Glomerular endothelial cell (primary cell): ENCODE measurements around the gene PRDX2. TPM values are rescaled to one million over a fixed set of nuclear protein-coding genes. Genes with fewer than 3 reads are reported as not detected.
"Not testable (repeated sequence)": the region's sequence is repeated elsewhere in the genome, so short reads cannot be mapped to it uniquely, and the experiment has no call there.

ENCODE experiments used
- DNase-seq: peaks from one replicate; pipeline ENCODE4 v3.0.0-alpha.2; 2011; ENCODE audit warnings: low read depth, low spot score; ENCODE audit errors: extremely low read depth
- total RNA-seq: library from RNA; depleted of rRNA; stranded (reverse); fragments of >200 nt; gene quantifications from 2 replicates; pipeline ENCODE4 v1.2.3, GENCODE V29; 2015

The PRDX2 gene
- total RNA-seq, 1 donor from 2014 or later: 325 TPM

GRCh38 chr19:12828494-12828893 lies 26.9 kb upstream of the PRDX2 start:
- no peak for DNase-seq

GRCh38 chr19:12825254-12826131 lies 23.9 kb upstream of the PRDX2 start:
- DNase-seq: no peak

GRCh38 chr19:12821761-12822160 lies 20.2 kb upstream of the PRDX2 start:
- no peak for DNase-seq

- DNase-seq: not testable (repeated sequence)
These were observed 16.2 kb upstream of the PRDX2 start for GRCh38 chr19:12817810-12818209.

- not testable (repeated sequence) for DNase-seq
These were observed 15.6 kb upstream of the PRDX2 start for GRCh38 chr19:12817188-12817587.

GRCh38 chr19:12815088-12815487 lies 13.5 kb upstream of the PRDX2 start:
- no peak for DNase-seq

GRCh38 chr19:12806242-12807081 lies 4.9 kb upstream of the PRDX2 start, which contains the start of gene RNASEH2A:
TSS of gene RNASEH2A (plus strand) at chr19:12806584. CDS start at chr19:12806674, 90 bp downstream.
- DNase-seq: no peak

GRCh38 chr19:12804051-12804450 lies 2.5 kb upstream of the PRDX2 start:
- DNase-seq: no peak

- no peak for DNase-seq
These were observed 887 bp upstream of the PRDX2 start for GRCh38 chr19:12802267-12803106.

- no peak for DNase-seq
These were observed 606 bp downstream of the PRDX2 start for GRCh38 chr19:12800923-12801465.

GRCh38 chr19:12800466-12800770 lies 1.2 kb downstream of the PRDX2 start:
- no peak for DNase-seq

GRCh38 chr19:12799742-12800465 lies 1.7 kb downstream of the PRDX2 start:
- DNase-seq: no peak

- not testable (repeated sequence) for DNase-seq
These were observed 4.0 kb downstream of the PRDX2 start for GRCh38 chr19:12797607-12798006.

- DNase-seq: no peak
These were observed 4.4 kb downstream of the PRDX2 start for GRCh38 chr19:12797141-12797587.

GRCh38 chr19:12796146-12797071 lies 5.2 kb downstream of the PRDX2 start:
- no peak for DNase-seq

GRCh38 chr19:12794971-12795381 lies 6.6 kb downstream of the PRDX2 start:
- DNase-seq: no peak

- DNase-seq: no peak
These were observed 7.2 kb downstream of the PRDX2 start for GRCh38 chr19:12794196-12794941.
